Measurements from ENCODE around the gene KSR1. TPM values are rescaled to one million over a fixed set of nuclear protein-coding genes. Genes with fewer than 3 reads are reported as not detected.

The KSR1 gene
- polyA plus RNA-seq, 1 of the 3 experiments (the other 2 are of a cell fraction): 7.5 TPM

- no peak overlapping the region for H3K4me2 ChIP-seq
- CTCF ChIA-PET: interaction anchor here (0.9 to 1.1 kb wide), 3 partner anchors 8 to 107 kb away, joined by 3 to 4 read pairs (median 4); no protein-coding TSS in a partner anchor
- H3K79me2 ChIP-seq (ENCODE audit: insufficient read depth): no peaks in the 10 kb centered on the region
Measured at GRCh38 chr17:27496437-27496943, 40.2 kb downstream of the KSR1 start.

DNA sequence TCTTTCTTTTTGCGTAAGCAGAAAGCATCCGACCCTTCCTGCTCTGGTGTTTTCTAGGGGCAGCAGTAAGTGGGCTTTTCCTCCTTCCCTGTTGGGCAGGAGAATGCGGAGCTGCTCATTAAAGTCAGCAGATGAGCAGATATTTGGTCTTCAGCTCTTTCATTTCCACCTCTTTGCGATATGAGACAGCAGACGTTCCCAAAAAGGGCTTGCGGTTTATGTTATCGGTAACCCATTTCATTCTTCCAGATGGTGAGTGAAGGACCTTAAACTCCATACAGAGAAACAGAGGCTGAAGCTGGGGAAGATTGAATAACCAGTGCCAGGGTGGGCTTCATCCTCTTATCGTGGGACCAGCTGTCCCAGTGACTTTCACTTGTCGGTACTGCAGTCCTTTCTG lies 40.7 kb downstream of the KSR1 start:
- Histone ChIP-seq H3K79me2 (ENCODE audit: insufficient read depth) (no peaks in the 10 kb centered on the region), H3K9me2 (no peaks in the 10 kb centered on the region), H4K20me1 (ENCODE audit: insufficient read depth) (no peaks in the 10 kb centered on the region), H3K36me3 (replicated peaks in 1 of 2; ENCODE audit: control insufficient read depth in 1 of 2, insufficient read depth in 2 of 2, low read length in 1 of 2) (no peaks in the 10 kb centered on the region), H3K4me1 (ENCODE audit: control insufficient read depth in 1 of 2, insufficient read depth in 2 of 2, low read depth in 1 of 2, low read length in 1 of 2) (peaks cover 0 to 6% of the 10 kb centered on the region in 2 experiments; a peak in 2 of 4 replicates), H3K27ac (ENCODE audit: low read depth in 2 of 2, low read length in 1 of 2) (no peak overlapping the region), H2AFZ (ENCODE audit: low read depth) (no peak overlapping the region), H3K27me3 (ENCODE audit: insufficient read depth) (no peaks in the 10 kb centered on the region), H3K4me3 (ENCODE audit: low read depth in 2 of 2, low read length in 1 of 2) (no peak overlapping the region), H3K9me3 (no peaks in the 10 kb centered on the region), H3F3A (replicated peaks; ENCODE audit: insufficient read depth) (no peaks in the 10 kb centered on the region), H3K9ac (no peak overlapping the region), H3K4me2 (no peak overlapping the region)
- 93% methylated on average over 9 of the region's 9 CpGs for WGBS (ENCODE audit: low lambda C conversion rate)
- ChIA-PET POLR2A (no interaction called here), CTCF (interaction anchor here (0.9 to 1.1 kb wide), 3 partner anchors 9 to 106 kb away, joined by 3 to 4 read pairs (median 4); no protein-coding TSS in a partner anchor)
- TF ChIP-seq RAD21 (IDR thresholded peaks at IDR 0.05; ENCODE audit: low read length) (no peak), RXRA (IDR thresholded peaks at IDR 0.05; ENCODE audit: borderline replicate concordance, low read depth) (no peak), JUND (IDR thresholded peaks at IDR 0.05) (no peak), NFIC (IDR thresholded peaks at IDR 0.05; ENCODE audit: borderline replicate concordance) (no peak), PBX3 (IDR thresholded peaks at IDR 0.05) (no peak), TCF12 (IDR thresholded peaks at IDR 0.05) (no peak), YY1 (IDR thresholded peaks at IDR 0.05; ENCODE audit: low read depth) (no peak)
- no peak for DNase-seq

More at GRCh38 chr17:27496437-27496943, 40.2 kb downstream of the KSR1 start:
- Histone ChIP-seq H3K27ac (ENCODE audit: low read depth in 2 of 2, low read length in 1 of 2) (no peak overlapping the region), H3K27me3 (ENCODE audit: insufficient read depth) (no peaks in the 10 kb centered on the region), H2AFZ (ENCODE audit: low read depth) (no peak overlapping the region), H3K4me3 (ENCODE audit: low read depth in 2 of 2, low read length in 1 of 2) (no peak overlapping the region), H4K20me1 (ENCODE audit: insufficient read depth) (no peaks in the 10 kb centered on the region), H3F3A (replicated peaks; ENCODE audit: insufficient read depth) (no peaks in the 10 kb centered on the region), H3K9me2 (no peaks in the 10 kb centered on the region), H3K36me3 (replicated peaks in 1 of 2; ENCODE audit: control insufficient read depth in 1 of 2, insufficient read depth in 2 of 2, low read length in 1 of 2) (no peaks in the 10 kb centered on the region), H3K4me1 (ENCODE audit: control insufficient read depth in 1 of 2, insufficient read depth in 2 of 2, low read depth in 1 of 2, low read length in 1 of 2) (peaks cover 0 to 6% of the 10 kb centered on the region in 2 experiments; a peak in 2 of 4 replicates), H3K9me3 (no peaks in the 10 kb centered on the region), H3K9ac (no peak overlapping the region)
- TF ChIP-seq NFIC (IDR thresholded peaks at IDR 0.05; ENCODE audit: borderline replicate concordance): no peak
- no peak for TF ChIP-seq YY1 (IDR thresholded peaks at IDR 0.05; ENCODE audit: low read depth)
- no peak for TF ChIP-seq ELF1 (IDR thresholded peaks at IDR 0.05)
- TF ChIP-seq, protein P1, sequence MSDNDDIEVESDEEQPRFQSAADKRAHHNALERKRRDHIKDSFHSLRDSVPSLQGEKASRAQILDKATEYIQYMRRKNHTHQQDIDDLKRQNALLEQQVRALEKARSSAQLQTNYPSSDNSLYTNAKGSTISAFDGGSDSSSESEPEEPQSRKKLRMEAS (IDR thresholded peaks at IDR 0.05; ENCODE audit: low read depth): no peak
- TF ChIP-seq SMC3 (IDR thresholded peaks at IDR 0.05; ENCODE audit: low read depth, low read length): no peak
- no peak for TF ChIP-seq SIN3A (IDR thresholded peaks at IDR 0.05; ENCODE audit: borderline replicate concordance, low read depth, low read length)
- no peak for TF ChIP-seq JUND (IDR thresholded peaks at IDR 0.05)
- TF ChIP-seq CHD2 (IDR thresholded peaks at IDR 0.05; ENCODE audit: low read length, partially characterized antibody): no peak
- no peak for TF ChIP-seq TEAD4 (IDR thresholded peaks at IDR 0.05; ENCODE audit: borderline replicate concordance, insufficient read depth)
- no peak for TF ChIP-seq IRF3 (IDR thresholded peaks at IDR 0.05; ENCODE audit: low read depth, low read length)
- no peak for TF ChIP-seq FOSL2 (IDR thresholded peaks at IDR 0.05; ENCODE audit: borderline replicate concordance, low read depth)
- DNase-seq: no peak
- 85% methylated on average over 7 of the region's 7 CpGs for WGBS (ENCODE audit: low lambda C conversion rate)
- POLR2A ChIA-PET: no interaction called here
